ENCODE data around the gene NPFFR1. TPM values are rescaled to one million over a fixed set of nuclear protein-coding genes. Genes with fewer than 3 reads are reported as not detected.

NPFFR1 gene
- polyA plus RNA-seq, 1 donor: 0.31 TPM

GRCh38 chr10:70271996-70272924 lies 11.5 kb downstream of the NPFFR1 start:
- Histone ChIP-seq H3K9me3 (ENCODE audit: control insufficient read depth, low read depth, low read length) (no peaks in the 10 kb centered on the region), H3K4me3 (ENCODE audit: low read length) (no peak overlapping the region), H3K27ac (ENCODE audit: low read length) (no peak overlapping the region), H3K4me1 (ENCODE audit: control insufficient read depth, insufficient read depth, low read length) (no peaks in the 10 kb centered on the region), H3K36me3 (ENCODE audit: control insufficient read depth, insufficient read depth, low read length) (no peaks in the 10 kb centered on the region), H3K27me3 (ENCODE audit: control insufficient read depth, insufficient read depth, low read length) (peaks cover 3% of the 10 kb centered on the region)
- 98% methylated on average over 4 of the region's 17 CpGs for WGBS (ENCODE audit: insufficient coverage, low lambda C conversion rate)
- DNase-seq: no peak

- Histone ChIP-seq H3K9me3 (ENCODE audit: control insufficient read depth, low read depth, low read length) (no peaks in the 10 kb centered on the region), H3K36me3 (ENCODE audit: control insufficient read depth, insufficient read depth, low read length) (no peaks in the 10 kb centered on the region), H3K27ac (ENCODE audit: low read length) (no peak overlapping the region), H3K4me1 (ENCODE audit: control insufficient read depth, insufficient read depth, low read length) (no peaks in the 10 kb centered on the region), H3K4me3 (ENCODE audit: low read length) (no peak overlapping the region), H3K27me3 (ENCODE audit: control insufficient read depth, insufficient read depth, low read length) (no peaks in the 10 kb centered on the region)
- no CpG with 5 or more reads among the region's 2 CpGs for WGBS (ENCODE audit: insufficient coverage, low lambda C conversion rate)
- no peak for DNase-seq
Measured at GRCh38 chr10:70270952-70271351, 12.9 kb downstream of the NPFFR1 start.

GRCh38 chr10:70269741-70270140 lies 14.1 kb downstream of the NPFFR1 start:
- no peak for DNase-seq
- H3K27ac ChIP-seq (ENCODE audit: low read length): no peak overlapping the region
- no peaks in the 10 kb centered on the region for H3K36me3 ChIP-seq (ENCODE audit: control insufficient read depth, insufficient read depth, low read length)
- no CpG with 5 or more reads among the region's 3 CpGs for WGBS (ENCODE audit: insufficient coverage, low lambda C conversion rate)
- H3K27me3 ChIP-seq (ENCODE audit: control insufficient read depth, insufficient read depth, low read length): no peaks in the 10 kb centered on the region
- H3K9me3 ChIP-seq (ENCODE audit: control insufficient read depth, low read depth, low read length): no peaks in the 10 kb centered on the region
- H3K4me1 ChIP-seq (ENCODE audit: control insufficient read depth, insufficient read depth, low read length): no peaks in the 10 kb centered on the region
- H3K4me3 ChIP-seq (ENCODE audit: low read length): no peak overlapping the region

GRCh38 chr10:70268376-70268775 lies 15.4 kb downstream of the NPFFR1 start:
- Histone ChIP-seq H3K36me3 (ENCODE audit: control insufficient read depth, insufficient read depth, low read length) (no peaks in the 10 kb centered on the region), H3K4me1 (ENCODE audit: control insufficient read depth, insufficient read depth, low read length) (no peaks in the 10 kb centered on the region), H3K4me3 (ENCODE audit: low read length) (no peak overlapping the region), H3K9me3 (ENCODE audit: control insufficient read depth, low read depth, low read length) (no peaks in the 10 kb centered on the region), H3K27ac (ENCODE audit: low read length) (no peak overlapping the region), H3K27me3 (ENCODE audit: control insufficient read depth, insufficient read depth, low read length) (no peaks in the 10 kb centered on the region)
- WGBS (ENCODE audit: insufficient coverage, low lambda C conversion rate): 100% methylated on average over 1 of the region's 4 CpGs
- DNase-seq: no peak

GRCh38 chr10:70267161-70267933 lies 16.5 kb downstream of the NPFFR1 start:
- Histone ChIP-seq H3K4me1 (ENCODE audit: control insufficient read depth, insufficient read depth, low read length) (no peaks in the 10 kb centered on the region), H3K27ac (ENCODE audit: low read length) (no peak overlapping the region), H3K4me3 (ENCODE audit: low read length) (no peak overlapping the region), H3K27me3 (ENCODE audit: control insufficient read depth, insufficient read depth, low read length) (no peaks in the 10 kb centered on the region), H3K9me3 (ENCODE audit: control insufficient read depth, low read depth, low read length) (no peaks in the 10 kb centered on the region), H3K36me3 (ENCODE audit: control insufficient read depth, insufficient read depth, low read length) (no peaks in the 10 kb centered on the region)
- no CpG with 5 or more reads among the region's 9 CpGs for WGBS (ENCODE audit: insufficient coverage, low lambda C conversion rate)
- DNase-seq: peak; percentile 54 to 66

GRCh38 chr10:70266701-70267100 lies 17.1 kb downstream of the NPFFR1 start:
- Histone ChIP-seq H3K27ac (ENCODE audit: low read length) (no peak overlapping the region), H3K4me3 (ENCODE audit: low read length) (no peak overlapping the region)

GRCh38 chr10:70266056-70266455 lies 17.7 kb downstream of the NPFFR1 start:
- no peaks in the 10 kb centered on the region for H3K4me1 ChIP-seq (ENCODE audit: control insufficient read depth, insufficient read depth, low read length)
- no peak overlapping the region for H3K27ac ChIP-seq (ENCODE audit: low read length)
- H3K9me3 ChIP-seq (ENCODE audit: control insufficient read depth, low read depth, low read length): no peaks in the 10 kb centered on the region
- no peak for DNase-seq
- no peaks in the 10 kb centered on the region for H3K27me3 ChIP-seq (ENCODE audit: control insufficient read depth, insufficient read depth, low read length)
- H3K36me3 ChIP-seq (ENCODE audit: control insufficient read depth, insufficient read depth, low read length): no peaks in the 10 kb centered on the region
- whole genome bisulfite sequencing (ENCODE audit: insufficient coverage, low lambda C conversion rate): no CpG with 5 or more reads among the region's 7 CpGs
- H3K4me3 ChIP-seq (ENCODE audit: low read length): no peak overlapping the region

More at GRCh38 chr10:70266701-70267100, 17.1 kb downstream of the NPFFR1 start:
- WGBS (ENCODE audit: insufficient coverage, low lambda C conversion rate): no CpG with 5 or more reads among the region's 1 CpG
- H3K4me1 ChIP-seq (ENCODE audit: control insufficient read depth, insufficient read depth, low read length): no peaks in the 10 kb centered on the region
- DNase-seq: no peak
- no peaks in the 10 kb centered on the region for H3K36me3 ChIP-seq (ENCODE audit: control insufficient read depth, insufficient read depth, low read length)
- no peaks in the 10 kb centered on the region for H3K9me3 ChIP-seq (ENCODE audit: control insufficient read depth, low read depth, low read length)
- no peaks in the 10 kb centered on the region for H3K27me3 ChIP-seq (ENCODE audit: control insufficient read depth, insufficient read depth, low read length)

GRCh38 chr10:70265032-70265689 lies 18.6 kb downstream of the NPFFR1 start:
- no peak overlapping the region for H3K27ac ChIP-seq (ENCODE audit: low read length)
- WGBS (ENCODE audit: insufficient coverage, low lambda C conversion rate): 88% methylated on average over 3 of the region's 10 CpGs
- peak in 1 of 2 donors; percentile 33 for DNase-seq
- no peaks in the 10 kb centered on the region for H3K4me1 ChIP-seq (ENCODE audit: control insufficient read depth, insufficient read depth, low read length)
- H3K27me3 ChIP-seq (ENCODE audit: control insufficient read depth, insufficient read depth, low read length): no peaks in the 10 kb centered on the region
- H3K36me3 ChIP-seq (ENCODE audit: control insufficient read depth, insufficient read depth, low read length): no peaks in the 10 kb centered on the region
- no peak overlapping the region for H3K4me3 ChIP-seq (ENCODE audit: low read length)
- H3K9me3 ChIP-seq (ENCODE audit: control insufficient read depth, low read depth, low read length): no peaks in the 10 kb centered on the region

- no peaks in the 10 kb centered on the region for H3K9me3 ChIP-seq (ENCODE audit: control insufficient read depth, low read depth, low read length)
- peaks cover 10% of the 10 kb centered on the region for H3K4me1 ChIP-seq (ENCODE audit: control insufficient read depth, insufficient read depth, low read length)
- no peaks in the 10 kb centered on the region for H3K36me3 ChIP-seq (ENCODE audit: control insufficient read depth, insufficient read depth, low read length)
- H3K27ac ChIP-seq (ENCODE audit: low read length): no peak overlapping the region
- WGBS (ENCODE audit: insufficient coverage, low lambda C conversion rate): no CpG with 5 or more reads among the region's 3 CpGs
- no peak for DNase-seq
- H3K27me3 ChIP-seq (ENCODE audit: control insufficient read depth, insufficient read depth, low read length): peaks cover 7% of the 10 kb centered on the region
- H3K4me3 ChIP-seq (ENCODE audit: low read length): no peak overlapping the region
Measured at GRCh38 chr10:70260734-70261133, 23.1 kb downstream of the NPFFR1 start.

- H3K36me3 ChIP-seq (ENCODE audit: control insufficient read depth, insufficient read depth, low read length): no peaks in the 10 kb centered on the region
- H3K9me3 ChIP-seq (ENCODE audit: control insufficient read depth, low read depth, low read length): no peaks in the 10 kb centered on the region
- WGBS (ENCODE audit: insufficient coverage, low lambda C conversion rate): no CpG with 5 or more reads among the region's 1 CpG
- H3K27ac ChIP-seq (ENCODE audit: low read length): no peak overlapping the region
- no peak for DNase-seq
- peaks cover 11% of the 10 kb centered on the region for H3K27me3 ChIP-seq (ENCODE audit: control insufficient read depth, insufficient read depth, low read length)
- peaks cover 14% of the 10 kb centered on the region for H3K4me1 ChIP-seq (ENCODE audit: control insufficient read depth, insufficient read depth, low read length)
- no peak overlapping the region for H3K4me3 ChIP-seq (ENCODE audit: low read length)
Measured at GRCh38 chr10:70260259-70260658, 23.5 kb downstream of the NPFFR1 start.

Data from large intestine (tissue), 3 donors.